SIG-M5 treated with dmso at 0.1 percent for 504 hours (cell line): ENCODE results near the gene MAPKBP1.

Experiments
- DNase-seq: peaks from one replicate; lab custom pipeline; 2025; ENCODE audit not compliant: unreplicated experiment; lab: John Stamatoyannopoulos, UW

Gene MAPKBP1

DNA sequence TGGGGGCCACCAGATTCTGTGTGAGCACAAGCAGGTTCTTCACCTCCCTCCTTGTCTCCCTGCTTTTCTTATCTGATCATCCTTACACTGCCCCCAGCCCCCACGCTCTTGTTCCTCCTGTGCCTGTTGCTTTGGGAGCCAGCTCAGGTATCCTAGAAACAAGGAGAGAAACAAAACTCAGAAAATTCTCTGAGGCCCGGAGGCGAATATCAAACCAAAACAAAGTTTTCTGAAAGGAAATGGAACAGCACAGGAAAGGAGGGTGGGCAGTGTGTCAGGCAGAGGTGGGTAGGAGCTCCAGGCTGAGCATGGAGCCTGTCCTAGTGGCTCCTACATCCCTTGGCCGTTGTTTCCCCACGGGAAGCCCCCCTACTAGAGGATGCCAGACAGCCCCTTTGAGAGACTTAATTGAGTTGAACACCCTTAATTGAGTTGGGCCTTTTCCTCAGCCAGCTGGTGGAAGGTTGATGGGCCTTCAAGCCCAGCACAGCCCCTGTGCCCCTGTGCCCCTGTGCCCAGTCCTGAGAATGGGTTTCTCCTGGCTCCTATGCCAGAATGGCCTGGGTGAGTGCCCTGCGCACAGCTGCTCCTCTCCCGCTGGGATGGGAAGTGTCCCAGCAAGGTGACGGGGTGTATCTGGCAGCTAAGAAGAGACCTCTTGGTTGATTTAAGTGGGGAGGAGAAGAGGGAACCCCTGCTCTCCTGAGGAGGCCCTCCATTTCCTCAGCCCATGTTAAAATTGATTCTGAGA is 30.8 kb downstream of the MAPKBP1 start:
- no peak for DNase-seq

DNA sequence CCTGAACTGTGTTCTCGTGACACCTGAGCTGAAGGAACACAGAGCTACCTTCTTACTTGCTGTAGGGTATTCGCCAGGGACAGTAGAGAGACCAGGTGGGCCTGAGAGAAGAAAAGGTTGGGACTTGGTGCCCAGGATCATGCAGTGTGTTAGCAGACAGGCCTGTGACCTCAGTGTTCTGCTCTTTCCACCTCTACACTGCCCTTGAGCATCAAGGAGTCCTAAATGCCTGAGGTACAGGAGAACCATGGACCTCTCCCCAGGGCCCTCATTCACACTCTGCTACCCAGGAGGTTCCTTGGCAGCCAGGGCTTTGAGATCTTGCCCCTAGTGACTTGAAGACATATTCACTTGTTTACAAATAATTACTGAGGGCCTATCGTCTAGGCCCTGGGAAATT is 31.4 kb downstream of the MAPKBP1 start:
- no peak for DNase-seq

DNA sequence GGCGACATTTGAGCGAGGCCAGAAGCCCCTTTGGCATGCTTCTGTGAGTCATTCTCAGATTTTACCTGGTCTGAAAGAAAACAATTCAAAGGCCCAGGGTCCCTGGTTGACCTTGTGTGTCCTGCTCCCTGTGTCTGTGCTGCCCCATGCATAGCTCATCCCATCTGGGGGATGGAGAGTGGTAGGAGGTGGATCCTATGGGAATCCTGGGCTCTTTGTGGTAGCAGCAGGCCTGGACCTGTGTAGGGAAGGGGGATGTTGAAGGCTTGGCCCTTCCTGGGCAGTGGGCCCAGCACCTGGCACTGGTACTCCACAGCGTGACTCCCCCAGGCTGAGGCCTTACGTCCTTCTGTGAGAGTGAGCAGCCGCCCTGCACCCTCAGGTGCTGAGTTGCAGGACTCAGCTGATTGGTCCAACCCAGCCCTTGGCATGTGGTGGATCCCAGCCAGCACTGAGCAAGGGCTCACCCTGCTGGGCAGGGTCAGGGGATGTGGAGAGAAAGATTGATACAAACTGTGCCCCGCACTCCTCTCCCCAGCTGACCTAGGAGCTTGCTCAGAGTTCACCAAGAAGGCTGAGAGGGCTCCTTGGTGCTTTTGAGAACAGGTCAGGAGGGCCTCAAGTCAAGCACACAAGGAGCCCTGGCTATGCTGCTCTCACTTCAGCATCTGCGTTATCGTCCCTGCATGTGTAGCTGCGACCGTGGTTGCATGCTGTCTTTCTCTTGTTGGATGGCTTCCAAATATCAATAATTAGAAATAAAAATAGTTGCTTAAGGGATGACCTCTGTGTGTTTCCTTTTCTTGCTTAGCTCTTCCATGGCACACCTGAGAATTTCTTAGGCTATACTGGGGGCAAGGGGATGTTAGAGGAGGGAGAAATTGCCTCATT is 32.3 kb downstream of the MAPKBP1 start:
- DNase-seq: no peak

DNA sequence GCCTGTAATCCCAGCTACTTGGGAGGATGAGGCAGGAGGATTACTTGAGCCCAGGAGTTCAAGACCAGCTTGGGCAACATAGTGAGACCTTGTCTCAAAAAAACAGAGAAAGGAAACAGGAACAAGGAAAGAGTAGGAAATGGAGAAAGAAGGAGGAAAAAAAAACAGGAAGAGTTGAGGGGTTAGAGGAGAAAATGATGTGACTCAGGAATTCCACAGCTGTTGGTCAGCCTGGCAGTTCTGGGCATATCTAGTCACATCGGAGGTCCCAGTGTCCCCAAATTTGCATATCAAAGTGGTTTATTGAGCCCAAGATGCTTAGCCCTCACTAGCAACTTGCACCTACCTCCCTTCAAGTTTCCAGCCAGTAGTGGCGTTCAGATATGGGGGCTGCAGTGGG is 34.8 kb downstream of the MAPKBP1 start:
- no peak for DNase-seq

DNA sequence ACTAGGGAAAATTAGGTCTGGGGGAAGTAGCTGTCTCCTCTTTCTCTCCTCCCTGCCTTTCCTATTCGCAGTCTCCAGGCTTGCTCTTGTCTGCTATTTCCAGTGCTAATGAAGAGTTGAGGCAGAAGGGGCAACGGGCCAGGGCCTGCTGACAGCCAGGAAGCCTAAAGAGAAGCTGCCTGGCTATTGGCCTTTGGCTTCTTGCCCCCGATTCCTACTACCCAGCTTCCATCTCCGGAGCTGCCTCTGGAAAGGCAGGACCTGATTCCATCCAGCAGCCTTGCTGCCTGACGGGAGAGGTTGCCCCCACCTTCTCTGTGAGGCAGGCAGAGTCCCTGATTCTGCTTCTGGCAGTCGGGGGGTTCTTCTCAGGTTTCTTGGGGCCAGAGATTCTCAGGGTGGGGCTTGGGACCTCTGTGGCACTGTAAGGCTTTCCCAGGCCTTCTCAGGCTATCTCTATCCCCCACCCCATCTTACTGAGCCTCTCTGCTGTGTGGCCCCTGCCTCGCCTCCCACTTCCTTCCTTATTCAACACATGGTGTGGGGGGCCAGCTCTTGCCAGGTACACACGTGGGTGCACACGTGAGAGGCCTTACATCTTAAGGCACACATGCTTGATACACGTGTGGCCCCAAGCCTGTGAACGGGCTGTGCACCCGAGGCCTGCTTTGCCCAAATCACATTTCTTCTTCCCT is 35.4 kb downstream of the MAPKBP1 start:
- DNase-seq: no peak

DNA sequence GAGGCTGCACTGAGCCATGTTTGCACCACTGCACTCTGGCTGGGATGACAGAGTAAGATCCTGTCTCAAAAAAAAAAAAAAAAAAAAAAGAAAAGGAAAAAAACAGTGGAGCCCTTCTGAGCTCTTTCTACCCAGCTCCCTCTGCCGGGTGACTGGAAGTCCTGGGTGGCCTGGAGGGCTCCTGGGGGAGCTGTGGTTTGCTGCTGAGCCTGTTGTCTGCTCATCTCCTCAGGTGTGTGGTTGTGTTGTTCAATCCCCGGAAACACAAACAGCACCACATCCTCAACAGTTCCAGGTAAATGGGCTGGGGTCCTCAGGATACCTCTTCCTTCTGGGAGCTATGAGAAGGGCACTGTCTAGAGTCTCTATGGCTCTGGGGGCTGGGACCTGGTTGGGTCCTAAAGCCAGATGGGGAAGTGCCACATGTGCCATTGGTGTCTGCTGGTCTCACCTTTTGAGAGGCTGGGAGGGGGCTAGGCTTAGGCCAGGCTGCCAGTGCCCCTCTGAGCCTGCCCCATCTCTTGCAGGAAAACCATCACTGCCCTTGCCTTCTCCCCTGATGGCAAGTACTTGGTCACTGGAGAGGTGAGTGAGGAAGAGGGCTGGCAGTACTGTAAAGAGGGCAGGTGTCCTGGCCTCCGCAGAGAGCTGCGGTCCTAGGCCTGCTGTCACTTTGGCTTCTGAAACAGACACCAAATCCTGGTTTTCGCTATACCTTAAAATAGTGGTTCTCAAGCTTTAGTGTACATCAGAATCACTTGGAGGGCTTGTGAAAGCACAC is 36.6 kb downstream of the MAPKBP1 start:
- no peak for DNase-seq

DNA sequence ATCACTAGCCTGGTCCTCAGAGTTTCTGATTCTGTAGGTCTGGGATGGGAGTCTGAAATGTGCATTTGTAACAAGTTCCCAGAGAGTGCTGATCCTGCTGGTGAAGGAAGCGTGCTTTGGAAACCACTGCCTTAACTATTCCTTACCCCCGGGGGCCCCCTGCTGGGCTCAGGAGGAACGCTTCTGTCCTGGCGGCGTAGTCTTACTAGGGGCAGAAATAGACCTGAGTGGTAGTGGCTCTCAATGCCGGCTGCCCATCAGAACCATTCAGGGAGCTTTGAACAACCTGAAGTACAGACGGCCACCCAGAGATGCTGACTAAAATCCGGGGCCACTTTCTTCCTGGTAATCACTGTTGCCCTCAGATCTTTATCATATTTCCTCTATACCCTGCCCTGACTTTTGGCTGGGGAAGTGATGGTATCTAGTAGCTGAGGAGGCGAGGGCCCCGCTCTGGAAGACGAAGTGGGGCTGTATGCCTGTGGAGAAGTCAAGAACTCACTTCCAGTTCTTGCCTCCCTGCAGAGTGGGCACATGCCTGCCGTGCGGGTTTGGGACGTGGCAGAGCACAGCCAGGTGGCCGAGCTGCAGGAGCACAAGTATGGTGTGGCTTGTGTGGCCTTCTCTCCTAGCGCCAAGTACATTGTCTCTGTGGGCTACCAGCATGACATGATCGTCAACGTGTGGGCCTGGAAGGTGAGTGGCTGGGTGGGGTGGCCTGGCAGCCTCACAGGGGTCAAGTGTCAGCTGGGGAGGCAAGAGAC is 37.3 kb downstream of the MAPKBP1 start:
- DNase-seq: peak; percentile 68

DNA sequence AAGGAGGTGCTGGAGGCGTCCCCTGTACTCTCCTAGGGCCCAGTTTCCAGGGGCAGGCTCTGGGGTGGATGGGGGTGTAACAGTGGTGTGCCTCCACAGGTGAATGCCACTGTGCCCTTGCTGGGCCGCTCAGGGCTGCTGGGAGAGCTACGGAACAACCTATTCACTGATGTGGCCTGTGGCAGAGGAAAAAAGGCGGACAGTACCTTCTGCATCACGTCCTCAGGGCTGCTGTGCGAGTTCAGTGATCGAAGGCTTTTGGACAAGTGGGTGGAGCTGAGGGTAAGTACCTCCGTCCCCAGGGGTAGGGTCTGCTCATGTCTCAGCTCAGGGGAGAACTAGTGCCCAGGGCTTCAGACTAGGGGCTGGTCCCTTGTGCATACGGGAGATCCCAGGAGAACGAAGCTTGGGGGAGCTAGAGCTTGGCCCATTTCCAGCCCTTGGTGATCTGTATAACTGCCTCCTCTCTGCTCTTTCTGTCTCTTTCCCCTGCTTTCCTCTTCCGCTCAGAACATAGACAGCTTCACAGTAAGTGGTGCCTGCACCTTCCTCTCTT is 38.6 kb downstream of the MAPKBP1 start:
- no peak for DNase-seq

DNA sequence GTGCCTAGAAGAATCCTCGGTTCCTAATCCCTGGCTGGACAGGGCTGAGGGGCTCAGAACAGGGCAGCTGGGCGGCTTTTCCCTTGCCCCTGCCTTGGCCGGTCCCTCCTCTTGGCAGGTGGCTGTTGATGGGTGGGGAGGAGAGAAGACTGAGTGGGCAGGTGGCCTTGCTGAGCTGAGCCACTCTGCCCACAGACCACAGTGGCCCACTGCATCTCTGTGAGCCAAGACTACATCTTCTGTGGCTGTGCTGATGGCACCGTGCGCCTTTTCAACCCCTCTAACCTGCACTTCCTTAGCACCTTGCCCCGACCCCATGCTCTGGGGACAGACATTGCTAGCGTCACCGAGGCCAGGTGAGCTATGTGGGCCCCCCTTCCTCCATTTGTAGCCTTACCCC is 39.1 kb downstream of the MAPKBP1 start:
- DNase-seq: no peak

DNA sequence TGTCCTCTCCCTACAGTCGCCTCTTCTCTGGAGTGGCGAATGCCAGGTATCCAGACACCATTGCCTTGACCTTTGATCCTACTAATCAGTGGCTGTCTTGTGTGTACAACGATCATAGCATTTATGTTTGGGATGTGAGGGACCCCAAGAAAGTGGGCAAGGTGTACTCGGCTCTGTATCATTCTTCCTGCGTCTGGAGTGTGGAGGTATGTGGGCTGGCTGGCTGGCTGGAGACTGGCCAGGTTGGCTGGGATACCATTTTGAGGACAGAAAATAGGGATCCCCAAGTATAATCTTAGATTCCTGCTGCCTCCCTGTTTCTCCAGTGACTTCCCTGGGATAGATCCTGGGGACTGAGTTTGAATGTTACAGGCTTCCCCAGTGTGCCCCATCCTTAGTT is 40.2 kb downstream of the MAPKBP1 start:
- no peak for DNase-seq

DNA sequence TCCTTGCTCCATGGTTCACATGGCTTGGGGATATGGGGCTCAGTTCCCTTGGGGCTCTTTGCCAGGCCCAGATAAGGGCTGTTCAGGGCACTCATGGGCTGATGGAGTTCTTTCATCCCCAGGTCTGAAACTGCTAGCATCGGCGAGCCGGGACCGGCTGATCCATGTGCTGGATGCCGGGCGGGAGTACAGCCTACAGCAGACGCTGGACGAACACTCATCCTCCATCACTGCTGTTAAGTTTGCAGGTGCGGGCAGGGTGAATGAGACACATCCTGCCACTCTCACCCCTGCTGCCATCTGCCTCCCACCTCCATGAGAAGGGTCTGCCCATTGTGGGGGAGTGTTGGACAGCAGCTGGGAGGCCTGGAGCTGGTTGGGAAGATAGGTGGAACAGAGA is 42.5 kb downstream of the MAPKBP1 start:
- no peak for DNase-seq

DNA sequence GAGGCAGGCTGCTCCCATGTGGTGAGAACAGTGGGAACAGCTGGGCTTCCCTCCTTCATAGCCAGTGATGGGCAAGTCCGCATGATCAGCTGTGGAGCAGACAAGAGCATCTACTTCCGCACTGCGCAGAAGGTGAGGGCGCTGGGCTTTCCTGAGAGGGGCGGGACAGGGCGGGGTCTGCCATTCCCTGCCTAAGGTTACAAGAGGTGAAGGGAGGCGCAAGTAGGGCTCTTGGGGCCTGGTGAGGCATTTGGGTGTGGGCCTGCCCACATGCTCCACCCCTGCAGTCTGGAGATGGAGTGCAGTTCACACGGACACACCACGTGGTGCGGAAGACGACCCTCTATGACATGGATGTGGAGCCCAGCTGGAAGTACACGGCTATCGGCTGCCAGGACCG is 43.0 kb downstream of the MAPKBP1 start:
- DNase-seq: no peak

DNA sequence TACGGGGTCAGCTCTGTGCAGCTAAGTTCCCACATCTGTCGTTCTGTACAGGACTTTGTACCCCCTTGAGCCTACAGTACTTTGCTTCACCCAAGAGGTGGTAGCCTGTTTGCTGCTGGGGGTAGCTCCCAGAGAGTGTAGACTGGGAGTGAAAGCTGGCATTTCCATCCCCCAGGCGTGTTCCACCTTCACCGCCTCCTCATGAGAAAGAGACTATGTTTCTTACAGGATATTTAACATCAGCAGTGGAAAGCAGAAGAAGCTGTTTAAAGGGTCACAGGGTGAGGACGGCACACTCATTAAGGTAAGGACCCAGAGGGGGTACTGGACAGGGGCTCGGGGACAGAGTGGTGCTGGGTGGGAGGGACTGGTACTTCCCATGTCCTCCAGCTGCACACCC is 43.5 kb downstream of the MAPKBP1 start:
- no peak for DNase-seq

DNA sequence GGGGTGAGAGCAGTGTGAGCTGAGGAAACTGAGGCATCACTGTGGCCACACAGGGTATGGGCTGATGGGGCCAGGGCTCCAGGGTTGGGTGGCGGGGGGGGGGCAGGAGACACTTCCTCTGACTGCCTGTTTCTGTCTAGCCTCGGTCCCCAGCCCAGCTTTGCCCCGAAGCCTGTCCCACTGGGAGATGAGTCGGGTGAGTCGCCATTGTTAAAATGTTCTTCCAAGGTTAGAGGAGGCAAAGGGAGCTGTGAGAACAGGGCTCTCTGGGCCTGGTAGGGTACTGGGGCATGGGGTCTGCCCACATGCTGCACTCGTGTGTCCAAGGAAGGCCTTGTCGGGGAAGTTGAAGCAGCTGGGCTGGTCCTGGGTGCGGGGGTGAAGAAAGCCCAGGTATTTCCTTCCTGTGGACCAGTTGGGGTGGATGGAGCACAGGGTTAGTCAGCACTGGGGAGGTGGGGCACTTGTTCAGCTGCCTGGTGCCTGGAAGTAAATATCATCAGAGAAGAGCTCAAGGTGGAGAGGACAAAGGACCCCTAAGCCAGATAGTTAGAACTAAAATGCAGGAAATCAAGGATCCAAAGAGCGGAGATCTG is 45.3 kb downstream of the MAPKBP1 start:
- no peak for DNase-seq

DNA sequence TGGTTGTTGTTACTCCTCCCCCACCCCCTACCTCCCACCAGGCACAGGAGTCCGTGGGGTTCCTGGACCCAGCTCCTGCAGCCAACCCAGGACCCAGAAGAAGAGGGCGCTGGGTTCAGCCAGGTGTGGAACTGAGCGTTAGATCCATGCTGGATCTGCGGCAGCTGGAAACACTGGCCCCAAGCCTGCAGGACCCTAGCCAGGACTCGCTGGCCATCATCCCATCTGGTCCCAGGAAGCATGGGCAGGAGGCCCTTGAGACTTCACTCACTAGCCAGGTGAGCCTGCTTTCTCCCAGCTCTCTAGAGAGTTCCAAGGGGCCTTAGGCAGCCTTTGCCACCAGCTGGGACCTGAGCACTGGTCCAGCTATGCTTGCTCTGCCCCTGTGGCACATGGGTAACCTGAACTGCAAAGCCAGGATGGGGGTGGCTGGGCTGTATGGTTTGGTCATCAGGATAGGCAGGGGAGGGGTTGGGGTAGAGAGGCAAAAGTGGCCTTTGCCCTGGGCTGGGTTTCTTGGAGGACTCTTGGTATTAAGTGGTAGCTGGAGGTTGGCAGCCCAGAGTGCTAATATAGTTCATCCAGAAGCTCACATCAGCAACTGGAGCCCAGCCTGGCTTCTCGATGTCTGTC is 46.6 kb downstream of the MAPKBP1 start:
- no peak for DNase-seq

DNA sequence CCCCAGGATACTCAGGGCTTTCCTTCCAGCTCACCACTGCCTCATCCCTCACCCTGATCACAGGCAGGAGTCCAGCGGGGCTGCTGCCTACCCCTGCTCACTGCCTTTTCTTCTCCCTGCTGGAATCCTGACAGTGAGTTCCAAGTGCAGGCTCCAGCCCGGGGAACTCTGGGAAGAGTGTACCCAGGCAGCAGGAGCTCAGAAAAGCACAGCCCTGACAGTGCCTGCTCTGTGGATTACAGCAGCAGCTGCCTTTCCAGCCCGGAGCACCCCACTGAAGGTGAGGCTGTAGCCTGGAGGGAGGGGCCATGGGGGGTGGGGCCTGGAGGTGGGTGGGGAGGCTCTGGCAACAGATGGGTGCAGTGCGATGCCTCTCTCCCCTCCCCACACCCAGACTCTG is 47.5 kb downstream of the MAPKBP1 start:
- no peak for DNase-seq

DNA sequence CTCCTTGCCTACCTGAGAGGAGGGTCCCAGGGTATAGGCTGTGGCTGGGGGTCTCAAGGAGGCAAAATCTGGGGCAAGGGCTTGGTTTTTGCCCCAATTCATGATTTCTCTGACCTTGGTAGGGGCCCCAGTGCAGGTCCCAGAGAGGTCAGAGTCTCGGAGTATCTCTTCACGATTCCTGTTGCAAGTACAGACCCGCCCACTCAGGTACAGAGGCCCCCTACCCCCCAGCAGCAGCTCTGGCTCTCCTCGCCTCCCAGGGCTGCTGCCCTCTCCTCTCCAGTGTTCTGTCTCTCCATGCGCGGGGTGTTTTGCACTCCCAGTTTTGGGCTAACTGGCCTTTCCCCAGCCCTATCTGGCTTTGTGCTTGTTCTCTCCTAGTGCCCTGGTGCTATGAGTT is 48.2 kb downstream of the MAPKBP1 start:
- DNase-seq: no peak

DNA sequence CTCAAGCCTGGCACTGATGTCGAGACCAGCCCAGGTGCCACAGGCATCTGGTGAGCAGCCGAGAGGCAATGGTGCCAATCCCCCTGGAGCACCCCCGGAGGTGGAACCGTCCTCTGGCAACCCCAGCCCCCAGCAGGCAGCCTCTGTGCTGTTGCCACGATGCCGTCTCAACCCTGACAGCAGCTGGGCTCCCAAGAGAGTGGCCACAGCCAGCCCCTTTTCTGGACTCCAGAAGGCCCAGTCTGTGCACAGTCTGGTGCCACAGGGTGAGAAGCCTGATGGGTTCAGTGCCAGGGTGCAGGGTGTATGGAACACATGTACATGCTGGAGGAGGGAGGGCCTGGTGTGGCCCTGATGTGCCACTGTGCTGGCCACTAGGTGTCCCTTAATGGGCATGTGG is 48.7 kb downstream of the MAPKBP1 start:
- no peak for DNase-seq

DNA sequence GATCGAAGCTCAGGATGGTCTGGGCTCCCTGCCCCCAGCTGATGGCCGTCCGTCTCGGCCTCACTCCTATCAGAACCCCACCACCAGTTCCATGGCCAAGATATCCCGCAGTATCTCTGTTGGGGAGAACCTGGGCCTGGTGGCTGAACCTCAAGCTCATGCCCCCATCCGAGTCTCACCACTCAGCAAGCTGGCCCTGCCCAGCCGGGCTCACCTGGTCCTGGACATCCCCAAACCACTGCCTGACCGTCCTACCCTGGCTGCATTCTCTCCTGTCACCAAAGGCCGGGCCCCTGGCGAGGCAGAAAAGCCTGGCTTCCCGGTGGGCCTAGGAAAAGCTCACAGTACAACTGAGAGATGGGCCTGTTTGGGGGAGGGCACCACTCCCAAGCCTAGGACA is 49.2 kb downstream of the MAPKBP1 start:
- no peak for DNase-seq
